HuH-7 (cell line): ENCODE results near the gene EML5.

Experiments
- DNase-seq: peaks from one replicate; pipeline ENCODE4 v3.0.0; 2011; ENCODE audit warnings: low spot score

Gene EML5

GRCh38 chr14:88562532-88562830 lies 230.3 kb downstream of the EML5 start:
- DNase-seq = no peak
